NB4 (cell line): ENCODE results near the gene MORN1.

Experiments
- CTCF ChIP-seq: IDR thresholded peaks from one replicate; pipeline ENCODE4 v1.5.1; 2012; ENCODE audit warnings: low read depth, low read length
- MYC ChIP-seq: IDR thresholded peaks from 2 replicates; pipeline ENCODE4 v1.6.1; 2011; ENCODE audit warnings: low read depth, low read length
- POLR2A ChIP-seq: IDR thresholded peaks from 2 replicates; pipeline ENCODE4 v1.6.1; 2011; ENCODE audit warnings: mild to moderate bottlenecking; ENCODE audit not compliant: insufficient read length; ENCODE audit errors: extremely low read depth

- TF ChIP-seq CTCF (no peak), POLR2A (no peak), MYC (no peak)
These were observed 103.0 kb downstream of the MORN1 start for GRCh38 chr1:2288311-2288710.
